Stimulated activated CD4-positive, alpha-beta T cell treated with anti-CD3 and anti-CD28 coated beads, Interleukin-2, amount 100 ng/mL, for 48 hours (primary cell): ENCODE measurements around the gene POU3F1.

Experiments
- DNase-seq, 2 donors: peaks; one replicate each; pipeline ENCODE4 v3.0.0-alpha.2; 2020

POU3F1 gene

GRCh38 chr1:38026592-38027200, 19.9 kb downstream of the POU3F1 start:
- no peak for DNase-seq

GRCh38 chr1:38025664-38026063, 20.9 kb downstream of the POU3F1 start:
- no peak for DNase-seq

GRCh38 chr1:38025233-38025632, 21.4 kb downstream of the POU3F1 start:
- DNase-seq, result no peak

- no peak for DNase-seq
These were observed 23.8 kb downstream of the POU3F1 start for GRCh38 chr1:38022810-38023209.

GRCh38 chr1:38021969-38022368, 24.6 kb downstream of the POU3F1 start:
- DNase-seq, result no peak

- DNase-seq, result no peak
These were observed 26.2 kb downstream of the POU3F1 start for GRCh38 chr1:38020396-38020795.

GRCh38 chr1:38018864-38019343, 27.7 kb downstream of the POU3F1 start:
- no peak for DNase-seq

GRCh38 chr1:38015978-38016725, 30.4 kb downstream of the POU3F1 start:
- DNase-seq, result no peak

GRCh38 chr1:38014724-38015424, 31.7 kb downstream of the POU3F1 start:
- DNase-seq, result no peak

- no peak for DNase-seq
These were observed 32.4 kb downstream of the POU3F1 start for GRCh38 chr1:38014171-38014570.

GRCh38 chr1:38013227-38013622, 33.4 kb downstream of the POU3F1 start:
- DNase-seq, result no peak

- DNase-seq, result peak; percentile 80
These were observed 34.0 kb downstream of the POU3F1 start, which contains the start of gene UTP11 for GRCh38 chr1:38012363-38013226. Gene UTP11 (plus strand): TSS chr1:38012734. CDS start chr1:38012803, 69 bp downstream.

GRCh38 chr1:38009841-38010180, 36.8 kb downstream of the POU3F1 start:
- no peak for DNase-seq

- no peak for DNase-seq
These were observed 37.3 kb downstream of the POU3F1 start for GRCh38 chr1:38009088-38009840.

- no peak for DNase-seq
These were observed 40.4 kb downstream of the POU3F1 start for GRCh38 chr1:38006008-38006828.

- peak in 1 of 2 donors; percentile 49 for DNase-seq
These were observed 41.2 kb downstream of the POU3F1 start, which contains the start of gene FHL3 for GRCh38 chr1:38005195-38006007. Gene FHL3 (minus strand): TSS chr1:38005514. CDS start chr1:37999412, 6,102 bp downstream.

GRCh38 chr1:38004284-38005108, 42.1 kb downstream of the POU3F1 start:
- DNase-seq, result no peak

- DNase-seq, result no peak
These were observed 43.0 kb downstream of the POU3F1 start for GRCh38 chr1:38003261-38004250.
